Epithelial cell of esophagus (primary cell): Measurements from ENCODE around the gene ACSL4.
A peak's percentile ranks its signal among the peaks of the same experiment; 100 is the strongest.

ENCODE experiments used
- DNase-seq: peaks from one replicate; pipeline ENCODE4 v3.0.0; 2010; ENCODE audit warnings: low read depth
- H3K4me3 ChIP-seq: 2 replicates; pipeline ENCODE4 v1.5.1; 2011; ENCODE audit warnings: mild to moderate bottlenecking, low read length, control low read depth
- TF ChIP-seq, protein P1 (sequence below): IDR thresholded peaks from 2 replicates; pipeline ENCODE4 v1.5.1; 2011; ENCODE audit warnings: low read depth, mild to moderate bottlenecking, low read length, control low read depth, inconsistent platforms; ENCODE audit not compliant: insufficient read depth; ENCODE audit errors: missing control alignments

ACSL4 gene

DNA sequence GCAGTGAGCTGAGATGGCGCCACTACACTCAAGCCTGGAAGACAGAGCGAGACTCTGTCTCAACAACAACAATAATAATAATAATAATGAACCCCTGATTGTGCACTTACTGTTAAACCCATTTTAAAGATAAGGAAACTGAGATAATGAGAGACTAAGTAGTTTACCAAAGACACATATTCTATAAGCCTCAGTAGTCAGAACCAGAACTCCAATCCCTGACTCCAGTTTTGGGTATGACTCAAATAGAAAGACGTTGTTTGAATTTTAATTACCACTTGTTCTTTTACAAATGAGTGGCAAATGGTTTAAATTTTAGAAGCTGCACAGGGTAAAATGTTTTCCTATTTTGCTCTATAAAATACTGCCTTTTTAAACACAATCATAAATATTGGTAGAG is 37.4 kb downstream of the ACSL4 start:
- H3K4me3 ChIP-seq, result no peak overlapping the region
- TF ChIP-seq, protein P1, sequence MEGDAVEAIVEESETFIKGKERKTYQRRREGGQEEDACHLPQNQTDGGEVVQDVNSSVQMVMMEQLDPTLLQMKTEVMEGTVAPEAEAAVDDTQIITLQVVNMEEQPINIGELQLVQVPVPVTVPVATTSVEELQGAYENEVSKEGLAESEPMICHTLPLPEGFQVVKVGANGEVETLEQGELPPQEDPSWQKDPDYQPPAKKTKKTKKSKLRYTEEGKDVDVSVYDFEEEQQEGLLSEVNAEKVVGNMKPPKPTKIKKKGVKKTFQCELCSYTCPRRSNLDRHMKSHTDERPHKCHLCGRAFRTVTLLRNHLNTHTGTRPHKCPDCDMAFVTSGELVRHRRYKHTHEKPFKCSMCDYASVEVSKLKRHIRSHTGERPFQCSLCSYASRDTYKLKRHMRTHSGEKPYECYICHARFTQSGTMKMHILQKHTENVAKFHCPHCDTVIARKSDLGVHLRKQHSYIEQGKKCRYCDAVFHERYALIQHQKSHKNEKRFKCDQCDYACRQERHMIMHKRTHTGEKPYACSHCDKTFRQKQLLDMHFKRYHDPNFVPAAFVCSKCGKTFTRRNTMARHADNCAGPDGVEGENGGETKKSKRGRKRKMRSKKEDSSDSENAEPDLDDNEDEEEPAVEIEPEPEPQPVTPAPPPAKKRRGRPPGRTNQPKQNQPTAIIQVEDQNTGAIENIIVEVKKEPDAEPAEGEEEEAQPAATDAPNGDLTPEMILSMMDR, result no peak
- DNase-seq, result no peak

DNA sequence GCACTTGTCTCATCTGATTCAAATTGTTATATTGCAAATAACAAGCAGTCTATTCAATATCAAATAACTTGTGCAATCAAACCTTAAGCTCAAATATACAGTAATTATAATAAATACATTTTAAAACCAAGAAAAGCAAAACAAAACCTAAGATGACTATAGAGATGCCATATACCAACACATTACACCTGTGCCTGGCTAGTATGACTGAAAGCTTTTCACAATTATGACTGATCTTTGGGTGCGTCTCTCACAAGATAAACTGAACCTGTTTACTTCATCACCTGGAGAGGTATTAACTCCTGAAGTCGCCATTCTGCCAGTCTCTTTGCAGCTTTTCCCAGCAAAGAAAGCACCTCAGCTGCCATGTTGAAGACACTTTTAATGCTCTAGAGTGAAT is 41.3 kb downstream of the ACSL4 start:
- TF ChIP-seq, protein P1, result no peak
- H3K4me3 ChIP-seq, result no peak overlapping the region
- no peak for DNase-seq

DNA sequence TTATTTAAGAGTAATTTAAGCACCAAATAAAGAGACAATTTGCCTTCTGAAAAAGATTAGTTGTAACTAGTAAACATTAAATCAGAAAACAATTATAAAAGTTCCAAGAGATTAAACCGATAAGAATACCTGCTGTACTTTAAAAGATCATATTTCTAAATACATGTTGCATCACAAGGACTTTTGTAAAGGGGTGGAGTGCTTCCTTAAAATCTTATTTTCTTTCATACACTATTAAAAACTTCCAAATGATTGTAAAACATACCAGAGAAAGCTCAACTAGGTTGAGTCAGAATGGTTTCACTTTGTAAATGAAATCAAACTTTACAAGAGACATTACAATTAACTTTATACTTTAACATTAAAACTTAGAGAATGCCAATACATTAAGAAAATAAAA is 41.8 kb downstream of the ACSL4 start:
- TF ChIP-seq, protein P1, result no peak
- H3K4me3 ChIP-seq, result no peak overlapping the region
- no peak for DNase-seq

DNA sequence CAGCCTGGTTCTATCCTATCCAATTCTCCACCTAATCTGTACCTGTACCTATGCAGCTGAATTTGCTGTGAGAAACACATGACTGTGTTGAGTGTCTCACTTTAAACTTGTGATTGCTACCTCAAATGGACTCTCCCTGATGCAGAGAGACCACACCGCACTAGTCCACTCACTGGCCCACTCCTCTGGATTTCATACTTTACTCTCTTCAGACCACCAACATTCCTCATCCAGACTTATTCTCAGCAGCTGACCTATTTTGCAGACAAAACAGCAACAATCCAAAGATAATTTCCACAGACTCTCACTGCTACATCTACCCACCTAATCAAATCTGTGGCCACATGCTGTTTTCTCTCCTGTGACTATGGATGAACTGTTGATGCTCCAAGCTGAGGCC is 45.2 kb downstream of the ACSL4 start:
- no peak overlapping the region for H3K4me3 ChIP-seq

DNA sequence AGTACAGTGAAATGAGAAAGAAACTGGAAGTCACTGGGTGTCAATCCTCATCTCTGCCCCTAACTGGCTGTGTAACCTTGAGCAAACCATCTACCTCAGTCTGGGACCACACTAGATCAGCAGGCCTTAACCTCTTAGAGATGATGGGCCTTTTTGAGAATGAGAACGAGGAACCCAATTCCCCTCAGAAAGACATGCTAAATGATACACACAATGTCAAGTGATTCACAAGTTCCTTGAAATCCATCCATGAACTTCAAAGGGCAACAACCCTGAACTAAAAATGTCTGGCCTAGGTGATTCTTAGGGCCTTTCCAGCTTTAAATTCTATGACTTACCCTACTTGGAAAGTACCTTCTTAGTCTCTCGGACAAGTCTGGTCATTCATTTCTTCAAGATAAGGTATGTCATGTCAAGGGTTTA is 47.4 kb downstream of the ACSL4 start:
- no peak for DNase-seq

More for the DNA sequence above, 45.2 kb downstream of the ACSL4 start:
- no peak for DNase-seq
- TF ChIP-seq, protein P1, result no peak

DNA sequence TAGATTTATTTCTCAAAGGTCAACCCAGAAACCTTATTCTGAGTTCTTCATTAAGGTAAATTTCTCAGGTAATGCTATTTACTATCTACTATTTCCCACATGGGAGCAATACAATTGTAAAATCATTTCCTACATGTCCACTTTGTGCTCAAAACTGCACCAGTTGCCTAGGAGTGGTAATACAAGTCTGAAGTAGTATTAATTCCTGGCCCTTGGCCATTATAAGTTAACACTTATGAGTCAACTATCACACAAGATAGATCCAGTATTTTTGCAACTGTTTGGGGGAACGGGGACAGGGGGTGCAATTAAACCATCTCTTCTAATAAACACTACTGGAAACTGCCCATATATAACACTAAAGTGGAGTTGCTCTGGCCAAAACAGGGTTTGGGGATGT is 48.9 kb downstream of the ACSL4 start:
- DNase-seq, result peak; percentile 21
- no peak overlapping the region for H3K4me3 ChIP-seq
- TF ChIP-seq, protein P1, result no peak

More for the DNA sequence above, 47.4 kb downstream of the ACSL4 start:
- no peak overlapping the region for H3K4me3 ChIP-seq
- TF ChIP-seq, protein P1, result no peak

DNA sequence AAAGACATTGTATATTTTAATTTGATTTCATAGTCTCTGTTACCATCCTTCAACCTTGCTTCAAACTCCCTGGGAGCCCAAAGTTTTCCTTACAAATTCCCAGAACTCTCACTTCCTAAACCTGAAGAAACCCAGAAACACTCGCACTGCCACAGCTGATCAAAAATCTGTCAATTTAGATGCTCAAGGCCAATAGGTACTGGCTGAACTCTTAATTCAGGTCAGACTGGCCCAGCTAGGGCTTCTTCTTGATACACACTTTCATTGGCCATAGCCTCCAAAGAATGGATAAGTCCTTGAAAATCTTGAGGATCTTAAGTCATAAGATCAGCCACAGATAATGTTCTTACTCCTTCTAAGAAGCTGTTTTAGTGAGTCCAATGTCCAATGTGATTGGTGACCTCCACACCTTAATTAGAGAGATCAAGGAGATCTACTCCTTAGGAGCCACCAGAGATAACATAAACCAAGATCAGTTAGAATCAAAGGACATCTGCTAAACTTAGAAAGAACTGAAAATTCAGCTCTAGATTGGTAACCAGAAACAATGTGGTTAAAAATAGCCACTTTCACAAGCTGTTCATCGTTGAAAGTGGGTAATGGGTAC is 51.5 kb downstream of the ACSL4 start:
- H3K4me3 ChIP-seq, result no peak overlapping the region
- no peak for DNase-seq
- TF ChIP-seq, protein P1, result no peak
